Activated T-cell treated with anti-CD3 and anti-CD28 coated beads, Interleukin-2, amount 50 U/mL, for 72 hours (primary cell): Measurements from ENCODE around the gene PKNOX2. TPM values are rescaled to one million over a fixed set of nuclear protein-coding genes. Genes with fewer than 3 reads are reported as not detected.
A peak's percentile ranks its signal among the peaks of the same experiment; 100 is the strongest.

ENCODE experiments used
- ATAC-seq, 2 donors: fragments of 150-1000 bp; cut with Tn5 transposase; replicated peaks in 1 of 2; 2 replicates each; pipeline ENCODE4 v1.10.0; 2021; ENCODE audit warnings: moderate library complexity in 2 of 2, mild to moderate bottlenecking in 1 of 2
- DNase-seq, 2 donors: peaks; one replicate each; pipeline ENCODE4 v3.0.0; 2021 to 2022; ENCODE audit warnings: mixed read lengths in 1 of 2
- H3K27ac Mint-ChIP-seq: one replicate; pipeline ENCODE4 v1.8.0; 2022; ENCODE audit warnings: mild to moderate bottlenecking, moderate library complexity, mixed read lengths
- H3K27me3 Mint-ChIP-seq: one replicate; pipeline ENCODE4 v1.8.0; 2022; ENCODE audit warnings: low read depth, mixed read lengths
- H3K36me3 Mint-ChIP-seq, 2 donors: one replicate each; pipeline ENCODE4 v1.8.0; 2022; ENCODE audit warnings: mixed read lengths in 2 of 2, mild to moderate bottlenecking in 1 of 2; ENCODE audit not compliant: insufficient read depth in 2 of 2
- H3K4me1 Mint-ChIP-seq: one replicate; pipeline ENCODE4 v1.8.0; 2022; ENCODE audit warnings: low read depth, mixed read lengths
- H3K4me3 Mint-ChIP-seq, 2 donors: one replicate each; pipeline ENCODE4 v1.8.0; 2022; ENCODE audit warnings: mild to moderate bottlenecking in 2 of 2, mixed read lengths in 2 of 2, moderate library complexity in 2 of 2
- H3K9me3 Mint-ChIP-seq, 2 donors: one replicate each; pipeline ENCODE4 v1.8.0; 2022; ENCODE audit warnings: mixed read lengths in 2 of 2
- total RNA-seq, 2 donors: library from RNA; stranded (reverse); gene quantifications; one replicate each; pipeline ENCODE4 v1.2.3, GENCODE V29; 2022

Gene PKNOX2
- total RNA-seq, 2 donors from 2014 or later: not detected

DNA sequence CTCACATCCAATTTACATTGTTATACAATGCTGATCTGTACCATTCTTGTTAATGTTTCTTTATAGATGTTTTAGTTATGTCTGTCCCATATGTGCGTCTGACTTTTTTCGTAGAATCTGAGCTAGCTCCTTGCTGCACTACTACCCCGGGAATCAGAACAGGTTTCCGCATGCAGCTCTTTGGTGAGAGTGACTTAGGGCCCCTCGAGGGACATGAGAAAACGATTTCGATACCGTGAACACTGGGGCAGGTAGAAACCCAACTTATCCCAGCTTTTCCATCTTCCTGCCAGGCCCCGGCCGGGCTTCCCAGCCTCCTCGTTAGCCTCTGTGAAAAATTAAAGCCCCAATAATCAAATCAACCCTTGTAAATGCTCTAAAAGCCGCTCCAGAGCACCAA lies 23.4 kb upstream of the PKNOX2 start:
- no peak overlapping the region for H3K27ac Mint-ChIP-seq
- H3K4me1 Mint-ChIP-seq: peaks cover 6% of the 10 kb centered on the region
- H3K27me3 Mint-ChIP-seq: peaks cover 27% of the 10 kb centered on the region
- no peak overlapping the region for H3K4me3 Mint-ChIP-seq
- no peaks in the 10 kb centered on the region for H3K36me3 Mint-ChIP-seq
- ATAC-seq (no peak), DNase-seq (no peak)
- no peaks in the 10 kb centered on the region for H3K9me3 Mint-ChIP-seq

DNA sequence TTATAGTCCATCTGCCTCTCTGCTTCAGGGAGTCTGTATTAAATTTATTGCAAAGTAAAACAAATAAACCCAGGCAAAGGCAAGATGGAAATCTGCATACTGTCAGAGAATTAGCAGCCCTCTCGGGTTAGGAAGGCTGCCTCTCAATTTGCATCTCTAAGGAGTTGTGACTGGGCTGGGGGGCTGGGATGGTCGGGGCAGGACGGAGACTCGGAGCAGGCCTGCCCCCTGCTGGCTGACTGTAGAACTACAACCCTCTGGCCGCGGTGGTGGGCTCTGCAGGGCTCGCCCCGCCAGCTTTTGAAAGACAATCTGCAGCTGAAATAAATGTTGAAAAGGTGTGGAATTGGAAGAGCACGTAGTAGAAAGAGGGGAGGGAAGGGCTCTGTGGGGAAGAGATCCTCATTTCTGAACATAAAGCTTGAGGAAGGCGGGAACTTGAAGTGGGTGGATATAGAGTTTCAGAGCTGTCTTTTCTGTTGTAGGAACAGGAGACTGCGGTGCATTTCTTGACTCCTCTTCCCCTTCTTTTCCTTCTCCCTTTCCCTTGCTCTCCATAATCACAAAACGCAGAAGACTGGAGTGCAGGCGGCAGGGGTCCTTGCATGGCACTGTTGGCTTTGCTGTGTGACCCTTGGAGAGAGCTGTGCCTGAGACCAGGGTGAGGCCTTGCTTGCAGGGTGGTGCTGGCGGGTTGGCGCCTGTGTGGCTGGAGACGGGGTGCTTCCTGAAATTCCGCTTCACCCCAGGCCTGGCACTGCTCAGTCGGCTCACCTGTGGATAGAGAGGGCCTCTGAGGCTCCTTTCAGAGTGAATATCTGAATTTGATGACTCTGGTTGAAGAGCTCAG lies 22.6 kb upstream of the PKNOX2 start:
- Mint-ChIP-seq H3K36me3 (no peaks in the 10 kb centered on the region), H3K4me3 (no peak overlapping the region), H3K9me3 (no peaks in the 10 kb centered on the region), H3K4me1 (peaks cover 6% of the 10 kb centered on the region), H3K27me3 (peaks cover 24% of the 10 kb centered on the region), H3K27ac (no peak overlapping the region)
- peak; percentile 57 to 63 for DNase-seq
- peak; percentile 77 to 83 for ATAC-seq

DNA sequence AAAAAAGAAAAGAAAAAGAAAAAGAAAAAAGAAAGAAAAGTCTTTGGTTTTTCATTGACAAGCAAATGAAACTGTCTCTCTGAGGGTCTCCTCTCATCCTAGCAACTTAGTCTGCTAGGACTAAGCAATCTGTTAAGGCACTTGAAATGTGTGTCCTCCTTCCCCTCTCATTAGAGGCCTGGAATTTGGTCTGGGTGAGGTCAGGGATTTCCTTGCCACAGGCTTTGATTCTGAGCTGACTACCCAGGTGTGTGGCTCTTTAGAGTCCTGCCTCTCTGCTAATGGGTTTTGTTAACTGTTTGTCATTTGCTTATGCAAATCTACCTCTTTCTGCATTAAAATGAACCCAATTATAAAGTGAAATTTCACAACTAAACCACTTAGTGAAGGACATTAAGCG lies 18.3 kb upstream of the PKNOX2 start:
- H3K36me3 Mint-ChIP-seq: no peaks in the 10 kb centered on the region
- H3K4me1 Mint-ChIP-seq: peaks cover 6% of the 10 kb centered on the region
- H3K9me3 Mint-ChIP-seq: no peaks in the 10 kb centered on the region
- DNase-seq (no peak), ATAC-seq (no peak)
- H3K27me3 Mint-ChIP-seq: peaks cover 14% of the 10 kb centered on the region
- H3K27ac Mint-ChIP-seq: no peak overlapping the region
- no peak overlapping the region for H3K4me3 Mint-ChIP-seq

DNA sequence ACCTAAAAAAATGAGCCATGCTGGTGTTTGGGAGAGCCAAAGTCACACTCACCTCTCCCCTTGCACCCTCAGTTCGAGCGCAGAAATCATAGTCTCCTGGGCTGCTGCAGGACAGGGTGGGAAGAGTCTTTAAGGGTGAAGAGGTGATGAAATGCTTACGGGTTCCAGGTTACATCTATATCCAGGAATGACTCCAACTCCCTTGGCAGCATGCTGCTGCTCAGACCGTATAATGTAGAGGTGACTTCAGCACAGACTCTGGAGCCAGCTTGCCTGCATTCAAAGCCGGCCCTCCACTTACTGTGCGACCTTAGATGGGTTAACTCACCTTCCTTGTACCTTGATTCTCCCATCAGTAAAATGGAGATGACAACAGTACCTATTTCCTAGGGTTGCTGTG lies 17.3 kb upstream of the PKNOX2 start:
- Mint-ChIP-seq H3K27me3 (peaks cover 5% of the 10 kb centered on the region), H3K27ac (no peak overlapping the region), H3K36me3 (no peaks in the 10 kb centered on the region), H3K4me1 (no peaks in the 10 kb centered on the region), H3K4me3 (no peak overlapping the region), H3K9me3 (no peaks in the 10 kb centered on the region)
- DNase-seq (no peak), ATAC-seq (no peak)

DNA sequence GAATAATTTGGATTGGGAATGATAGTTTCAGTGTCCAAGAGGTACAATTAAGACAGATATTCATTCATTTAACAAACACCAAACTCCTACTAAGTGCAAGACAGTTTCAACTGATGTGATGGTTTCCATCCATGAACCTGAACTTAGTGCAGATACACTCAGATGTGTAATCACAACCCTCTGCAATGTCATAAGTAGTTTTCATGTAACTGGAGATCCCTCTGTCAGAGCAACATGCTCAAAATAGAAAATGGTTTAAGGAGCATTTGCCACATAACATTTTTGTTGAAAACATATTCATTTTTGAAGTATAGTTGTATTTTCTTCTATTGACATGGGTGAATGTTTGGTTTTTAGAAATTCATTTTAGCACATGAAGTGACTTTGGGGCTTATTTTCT lies 16.5 kb upstream of the PKNOX2 start:
- no peaks in the 10 kb centered on the region for H3K9me3 Mint-ChIP-seq

DNA sequence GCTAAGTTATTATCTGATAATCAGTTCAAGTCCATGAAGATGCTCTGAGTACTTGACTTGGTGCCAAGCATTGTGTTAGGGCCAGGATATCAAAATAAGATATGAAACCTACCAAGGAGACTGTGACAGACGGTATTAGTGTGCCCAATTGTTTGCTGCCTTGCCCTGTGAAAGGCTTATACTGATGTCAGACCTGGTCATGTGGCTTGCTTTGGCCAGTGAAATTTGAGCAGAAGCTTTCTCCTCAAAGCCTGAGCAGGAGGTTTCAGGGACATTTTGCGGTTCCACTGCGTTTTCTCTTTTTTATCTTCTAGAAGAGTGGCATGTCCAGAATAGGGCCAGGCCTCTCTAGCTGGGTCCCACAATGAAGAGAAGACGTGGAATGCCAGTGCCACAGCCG lies 15.8 kb upstream of the PKNOX2 start:
- Mint-ChIP-seq H3K36me3 (no peaks in the 10 kb centered on the region), H3K4me1 (no peaks in the 10 kb centered on the region), H3K4me3 (no peak overlapping the region), H3K9me3 (no peaks in the 10 kb centered on the region), H3K27ac (no peak overlapping the region), H3K27me3 (peaks cover 5% of the 10 kb centered on the region)
- DNase-seq (no peak), ATAC-seq (no peak)

More for the DNA sequence above, 16.5 kb upstream of the PKNOX2 start:
- no peak for DNase-seq
- Mint-ChIP-seq H3K36me3 (no peaks in the 10 kb centered on the region), H3K27ac (no peak overlapping the region), H3K4me1 (no peaks in the 10 kb centered on the region), H3K27me3 (peaks cover 5% of the 10 kb centered on the region), H3K4me3 (no peak overlapping the region)
- ATAC-seq: no peak

DNA sequence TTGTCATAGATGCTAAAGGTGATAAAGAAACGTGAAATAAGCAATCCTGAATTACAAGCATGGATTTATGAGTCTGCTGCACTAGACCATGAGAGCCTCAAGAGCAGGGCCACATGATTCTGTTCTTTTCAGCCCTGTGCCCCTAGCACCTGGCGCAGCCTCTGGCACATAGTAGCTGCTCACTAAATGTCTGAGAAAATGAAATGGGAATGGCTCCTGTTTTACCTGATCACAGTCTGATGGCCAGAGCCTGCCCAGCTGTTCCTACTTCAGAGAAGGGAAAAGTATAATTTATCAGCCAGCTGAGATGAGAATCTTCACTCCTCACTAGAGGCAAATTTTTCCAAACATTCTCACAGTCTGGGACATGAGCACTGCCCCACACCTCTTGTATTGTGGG lies 10.7 kb upstream of the PKNOX2 start:
- ATAC-seq: no peak
- Mint-ChIP-seq H3K4me3 (no peak overlapping the region), H3K36me3 (no peaks in the 10 kb centered on the region), H3K9me3 (peaks cover 2 to 4% of the 10 kb centered on the region in 2 donors), H3K27me3 (peaks cover 42% of the 10 kb centered on the region), H3K4me1 (no peaks in the 10 kb centered on the region), H3K27ac (no peak overlapping the region)
- no peak for DNase-seq

DNA sequence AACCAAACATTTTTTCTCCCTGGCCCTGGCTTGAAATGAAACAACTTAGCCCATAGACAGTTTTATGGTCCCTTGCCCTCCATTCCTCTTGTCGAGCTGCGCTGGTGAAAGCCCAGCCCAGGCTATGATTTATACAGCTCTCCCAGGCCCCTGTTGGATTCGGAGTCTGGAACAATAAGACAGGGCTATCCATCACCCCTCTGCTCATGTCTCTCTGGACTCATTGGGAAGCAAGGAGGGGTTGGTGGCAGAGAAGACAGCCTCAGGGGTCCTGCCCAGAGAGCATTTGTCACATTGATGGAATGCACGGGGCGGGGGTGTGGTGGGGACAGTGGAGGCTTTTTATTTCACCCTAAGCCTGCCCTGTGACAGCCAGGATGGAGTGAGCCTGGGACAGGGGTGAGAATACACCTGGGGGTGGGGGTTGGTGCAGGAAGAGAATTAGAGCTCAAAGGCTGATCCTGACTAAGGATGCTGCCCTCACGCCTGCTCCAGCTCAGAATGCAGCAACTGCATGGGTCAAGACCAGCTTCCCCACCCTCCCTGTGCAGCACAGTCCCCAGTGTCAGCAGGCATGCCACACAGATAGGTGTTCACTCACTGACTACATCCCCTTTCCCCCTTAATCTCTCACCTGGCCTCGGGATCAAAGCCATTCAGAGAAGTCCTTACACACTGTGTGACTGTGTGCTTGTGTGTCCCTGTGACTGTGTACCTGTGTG lies 10.0 kb upstream of the PKNOX2 start:
- no peaks in the 10 kb centered on the region for H3K36me3 Mint-ChIP-seq
- ATAC-seq: peak in 1 of 2 donors; percentile 4
- no peak for DNase-seq

DNA sequence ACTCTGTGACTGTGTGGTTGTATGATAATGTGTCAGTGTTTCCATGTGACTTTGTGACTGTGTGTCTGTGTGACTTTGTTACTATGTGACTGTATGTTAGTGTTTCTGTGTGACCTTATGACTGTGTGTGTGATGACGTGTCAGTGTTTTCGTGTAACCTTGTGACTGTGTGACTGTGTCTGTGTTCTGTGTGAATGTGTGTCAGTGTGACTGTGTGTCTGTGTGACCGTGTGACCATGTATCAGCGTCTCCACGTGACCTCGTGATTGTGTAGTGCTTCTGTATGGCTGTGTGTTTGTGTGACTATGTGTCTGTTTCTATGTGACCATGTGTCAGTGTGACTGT lies 9.5 kb upstream of the PKNOX2 start:
- Mint-ChIP-seq H3K36me3 (no peaks in the 10 kb centered on the region), H3K9me3 (peaks cover 2 to 4% of the 10 kb centered on the region in 2 donors), H3K4me3 (no peak overlapping the region), H3K27ac (no peak overlapping the region), H3K27me3 (peaks cover 38% of the 10 kb centered on the region), H3K4me1 (no peaks in the 10 kb centered on the region)
- ATAC-seq: peak in 1 of 2 donors; percentile 19
- DNase-seq: no peak

More for the DNA sequence above, 10.0 kb upstream of the PKNOX2 start:
- Mint-ChIP-seq H3K27me3 (peaks cover 37% of the 10 kb centered on the region), H3K4me3 (no peak overlapping the region), H3K4me1 (no peaks in the 10 kb centered on the region), H3K27ac (no peak overlapping the region), H3K9me3 (peaks cover 2 to 4% of the 10 kb centered on the region in 2 donors)

DNA sequence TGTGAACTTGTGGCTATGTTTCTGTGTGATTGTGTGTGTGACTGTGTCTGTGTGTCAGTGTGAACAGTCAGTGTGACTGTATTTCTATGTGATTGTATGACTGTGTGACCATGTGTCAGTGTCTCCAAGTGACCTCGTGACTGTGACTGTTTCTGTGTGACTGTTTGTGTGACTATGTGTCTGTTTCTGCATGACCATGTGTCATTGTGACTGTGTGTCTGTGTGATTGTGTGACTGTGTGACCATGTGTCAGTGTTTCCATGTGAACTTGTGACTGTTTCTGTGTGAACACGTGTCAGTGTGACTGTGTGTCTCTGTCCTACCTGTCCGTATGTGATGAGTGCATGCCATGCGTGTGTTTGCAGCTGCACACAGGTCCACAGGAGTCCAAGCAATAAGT lies 8.8 kb upstream of the PKNOX2 start:
- Mint-ChIP-seq H3K27ac (no peak overlapping the region), H3K4me1 (no peaks in the 10 kb centered on the region), H3K27me3 (peaks cover 45% of the 10 kb centered on the region), H3K36me3 (no peaks in the 10 kb centered on the region), H3K9me3 (peaks cover 2 to 4% of the 10 kb centered on the region in 2 donors), H3K4me3 (no peak overlapping the region)
- DNase-seq (no peak), ATAC-seq (no peak)

DNA sequence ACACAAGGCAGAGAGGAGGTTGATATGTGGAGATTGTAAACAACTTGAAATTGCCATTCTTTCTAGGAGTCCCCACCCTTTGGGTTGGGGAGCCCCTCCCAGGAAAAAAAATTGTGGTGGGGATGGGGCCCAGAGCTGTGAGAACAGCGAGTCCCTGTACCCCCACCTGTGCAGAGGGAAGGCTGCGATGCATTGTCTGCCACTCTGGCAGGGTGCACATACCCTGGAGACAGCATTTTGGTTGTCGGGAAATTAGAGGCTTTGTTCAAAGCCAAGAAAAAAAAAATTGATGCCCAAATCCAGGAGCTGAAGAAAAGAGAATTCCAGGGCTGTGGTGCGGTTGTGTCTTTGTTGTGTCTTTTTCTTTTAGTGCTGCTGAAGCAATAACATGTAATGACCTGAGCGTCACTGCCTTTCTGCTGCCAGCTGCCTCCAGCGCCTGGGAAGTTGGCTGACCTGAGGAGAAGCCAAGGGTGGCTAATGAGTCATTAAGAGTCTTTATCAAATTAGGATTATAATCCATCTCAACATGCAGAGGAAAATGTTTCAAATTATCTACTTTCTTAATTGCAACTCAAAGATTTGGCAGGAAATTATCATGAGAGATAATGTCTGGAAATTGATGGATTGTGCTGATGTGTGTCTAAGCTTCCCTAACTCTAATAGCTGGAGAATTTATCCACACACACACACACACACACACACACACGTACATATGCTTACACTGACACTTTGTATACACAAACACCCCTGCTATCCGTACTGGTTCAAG lies 8.0 kb upstream of the PKNOX2 start:
- Mint-ChIP-seq H3K4me3 (no peak overlapping the region), H3K9me3 (peaks cover 2 to 4% of the 10 kb centered on the region in 2 donors), H3K27me3 (peaks cover 47% of the 10 kb centered on the region), H3K36me3 (no peaks in the 10 kb centered on the region), H3K4me1 (no peaks in the 10 kb centered on the region), H3K27ac (no peak overlapping the region)
- DNase-seq: no peak
- ATAC-seq: no peak

DNA sequence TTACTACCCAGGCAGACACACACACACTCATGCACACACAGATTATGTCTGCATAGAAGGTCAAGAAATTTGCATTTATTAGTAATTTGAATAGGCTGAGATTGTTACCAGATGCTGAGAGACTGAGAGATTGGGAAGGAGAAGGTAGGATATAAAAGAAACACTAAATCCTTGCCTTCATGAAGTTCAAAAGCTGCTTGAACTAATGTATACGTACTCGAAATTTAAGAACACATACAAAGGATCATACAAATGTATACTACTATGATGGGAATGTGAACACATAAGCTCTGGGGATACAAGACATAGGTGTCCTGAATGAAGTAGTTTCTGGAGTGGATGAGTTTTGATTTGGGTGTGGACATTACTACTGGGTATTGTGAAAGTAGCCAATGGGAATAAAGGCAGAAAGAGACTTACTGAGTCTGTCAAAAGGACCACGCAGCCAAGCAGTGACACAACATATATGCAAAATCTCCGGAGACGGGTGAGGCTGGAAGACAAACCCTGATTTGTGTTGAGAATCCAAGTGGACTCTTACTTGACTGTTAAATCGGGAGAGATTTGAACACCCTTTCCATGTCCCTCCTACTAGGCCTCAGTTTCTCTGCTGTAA lies 7.3 kb upstream of the PKNOX2 start:
- Mint-ChIP-seq H3K4me1 (no peaks in the 10 kb centered on the region), H3K27me3 (peaks cover 51% of the 10 kb centered on the region), H3K36me3 (no peaks in the 10 kb centered on the region), H3K27ac (no peak overlapping the region), H3K9me3 (peaks cover 2 to 4% of the 10 kb centered on the region in 2 donors), H3K4me3 (no peak overlapping the region)
- no peak for DNase-seq
- no peak for ATAC-seq
